ENCODE data around the gene MINDY2.

GRCh38 chr15:58889363-58889762 is 118.3 kb downstream of the MINDY2 start:
- TF ChIP-seq CTCF (IDR thresholded peaks at IDR 0.05): no peak
- TF ChIP-seq EZH2 (IDR thresholded peaks at IDR 0.05): no peak

Measured in neural progenitor cell (in vitro differentiated cells).